ENCODE measurements around the gene RCCD1. TPM values are rescaled to one million over a fixed set of nuclear protein-coding genes. Genes with fewer than 3 reads are reported as not detected.

The RCCD1 gene
- total RNA-seq, 1 donor from 2014 or later: 5.2 TPM

DNA sequence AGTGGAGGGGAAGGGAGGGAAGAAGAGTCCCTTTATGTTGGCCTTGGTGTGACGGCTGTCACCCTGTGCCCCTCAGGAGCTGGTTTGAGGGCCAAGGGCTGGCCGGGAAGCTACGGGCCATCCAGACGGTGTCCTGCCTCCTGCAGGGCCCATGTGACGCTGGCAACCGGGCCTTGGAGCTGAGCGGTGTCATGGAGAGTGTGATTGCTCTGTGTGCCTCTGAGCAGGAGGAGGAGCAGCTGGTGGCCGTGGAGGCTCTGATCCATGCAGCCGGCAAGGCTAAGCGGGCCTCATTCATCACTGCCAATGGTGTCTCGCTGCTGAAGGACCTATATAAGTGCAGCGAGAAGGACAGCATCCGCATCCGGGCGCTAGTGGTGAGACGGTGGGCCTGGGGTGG, 8.1 kb upstream of the RCCD1 start:
- Mint-ChIP-seq H3K4me3 (ENCODE audit: unreplicated experiment) (no peak overlapping the region), H3K4me1 (ENCODE audit: unreplicated experiment) (no peaks in the 10 kb centered on the region), H3K9me3 (ENCODE audit: unreplicated experiment) (no peaks in the 10 kb centered on the region), H3K27me3 (ENCODE audit: unreplicated experiment) (no peaks in the 10 kb centered on the region), H3K27ac (ENCODE audit: unreplicated experiment) (no peak overlapping the region), H3K36me3 (ENCODE audit: low read depth, unreplicated experiment) (peaks cover 28% of the 10 kb centered on the region)
- no peak for DNase-seq (ENCODE audit: low spot score)
- TF ChIP-seq, protein P1, sequence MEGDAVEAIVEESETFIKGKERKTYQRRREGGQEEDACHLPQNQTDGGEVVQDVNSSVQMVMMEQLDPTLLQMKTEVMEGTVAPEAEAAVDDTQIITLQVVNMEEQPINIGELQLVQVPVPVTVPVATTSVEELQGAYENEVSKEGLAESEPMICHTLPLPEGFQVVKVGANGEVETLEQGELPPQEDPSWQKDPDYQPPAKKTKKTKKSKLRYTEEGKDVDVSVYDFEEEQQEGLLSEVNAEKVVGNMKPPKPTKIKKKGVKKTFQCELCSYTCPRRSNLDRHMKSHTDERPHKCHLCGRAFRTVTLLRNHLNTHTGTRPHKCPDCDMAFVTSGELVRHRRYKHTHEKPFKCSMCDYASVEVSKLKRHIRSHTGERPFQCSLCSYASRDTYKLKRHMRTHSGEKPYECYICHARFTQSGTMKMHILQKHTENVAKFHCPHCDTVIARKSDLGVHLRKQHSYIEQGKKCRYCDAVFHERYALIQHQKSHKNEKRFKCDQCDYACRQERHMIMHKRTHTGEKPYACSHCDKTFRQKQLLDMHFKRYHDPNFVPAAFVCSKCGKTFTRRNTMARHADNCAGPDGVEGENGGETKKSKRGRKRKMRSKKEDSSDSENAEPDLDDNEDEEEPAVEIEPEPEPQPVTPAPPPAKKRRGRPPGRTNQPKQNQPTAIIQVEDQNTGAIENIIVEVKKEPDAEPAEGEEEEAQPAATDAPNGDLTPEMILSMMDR (IDR thresholded peaks at IDR 0.05; ENCODE audit: unreplicated experiment): no peak

DNA sequence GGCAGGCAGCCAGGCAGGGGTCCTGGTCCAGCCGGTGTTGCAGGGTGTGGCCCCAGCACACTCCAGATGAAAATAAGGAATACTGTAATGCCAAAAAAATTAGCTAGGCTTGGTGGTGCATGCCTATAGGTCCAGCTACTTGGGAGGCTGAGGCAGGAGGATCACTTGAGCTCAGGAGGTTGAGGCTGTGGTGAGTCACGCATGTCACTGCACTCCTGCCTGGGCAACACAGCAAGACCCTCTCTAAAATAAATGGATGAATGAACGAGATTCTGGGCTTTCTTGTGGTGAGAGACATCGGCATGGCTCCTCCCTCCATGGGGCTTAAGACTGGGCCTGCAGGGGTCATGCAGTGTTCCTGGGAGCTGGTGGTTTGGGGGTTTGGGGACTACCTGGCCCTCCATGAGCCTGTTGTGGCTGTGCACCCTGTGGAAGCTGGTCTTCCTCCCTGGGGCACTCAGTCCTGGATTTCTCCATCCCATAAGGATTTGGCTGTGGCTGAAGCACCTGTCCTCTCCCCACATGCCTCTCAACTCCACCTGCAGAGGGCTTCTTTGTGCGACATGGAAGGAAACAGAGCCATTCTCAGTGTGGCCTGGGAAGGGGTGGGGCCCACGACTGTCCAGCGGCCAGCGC, 7.6 kb upstream of the RCCD1 start:
- H3K9me3 Mint-ChIP-seq (ENCODE audit: unreplicated experiment): no peaks in the 10 kb centered on the region
- TF ChIP-seq, protein P1 (IDR thresholded peaks at IDR 0.05; ENCODE audit: unreplicated experiment): no peak
- H3K4me1 Mint-ChIP-seq (ENCODE audit: unreplicated experiment): no peaks in the 10 kb centered on the region
- H3K4me3 Mint-ChIP-seq (ENCODE audit: unreplicated experiment): no peak overlapping the region
- no peak overlapping the region for H3K27ac Mint-ChIP-seq (ENCODE audit: unreplicated experiment)
- peaks cover 31% of the 10 kb centered on the region for H3K36me3 Mint-ChIP-seq (ENCODE audit: low read depth, unreplicated experiment)
- no peak for DNase-seq (ENCODE audit: low spot score)
- no peaks in the 10 kb centered on the region for H3K27me3 Mint-ChIP-seq (ENCODE audit: unreplicated experiment)

DNA sequence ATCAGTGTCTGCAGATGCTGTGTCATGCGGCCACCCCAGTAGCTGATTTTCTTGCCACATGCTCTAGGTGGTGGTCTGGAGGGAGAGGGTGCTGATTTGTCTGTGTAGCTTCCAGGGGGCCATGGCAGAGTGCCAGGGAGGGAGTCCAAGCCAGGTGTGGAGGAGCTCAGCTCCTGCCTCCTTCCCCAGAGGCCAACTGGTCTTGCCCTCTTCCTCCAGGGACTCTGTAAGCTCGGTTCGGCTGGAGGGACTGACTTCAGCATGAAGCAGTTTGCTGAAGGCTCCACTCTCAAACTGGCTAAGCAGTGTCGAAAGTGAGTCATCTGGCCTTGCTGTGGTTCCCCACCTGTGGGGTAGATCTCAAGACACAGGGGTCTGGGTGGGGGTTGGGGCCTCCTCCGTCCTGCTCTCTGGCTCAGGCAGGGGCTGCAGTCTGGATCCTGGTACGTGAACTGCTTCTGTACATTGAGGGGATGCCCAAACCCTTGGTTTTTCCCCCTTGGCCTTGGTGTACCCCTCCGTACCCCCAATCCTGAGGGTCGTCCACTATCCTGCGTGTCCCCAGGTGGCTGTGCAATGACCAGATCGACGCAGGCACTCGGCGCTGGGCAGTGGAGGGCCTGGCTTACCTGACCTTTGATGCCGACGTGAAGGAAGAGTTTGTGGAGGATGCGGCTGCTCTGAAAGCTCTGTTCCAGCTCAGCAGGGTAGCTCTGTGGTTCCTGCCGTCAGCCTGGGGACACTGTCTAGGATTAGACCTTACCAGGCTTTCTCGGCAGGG, 6.9 kb upstream of the RCCD1 start:
- TF ChIP-seq, protein P1 (IDR thresholded peaks at IDR 0.05; ENCODE audit: unreplicated experiment): no peak
- no peaks in the 10 kb centered on the region for H3K9me3 Mint-ChIP-seq (ENCODE audit: unreplicated experiment)
- no peak overlapping the region for H3K27ac Mint-ChIP-seq (ENCODE audit: unreplicated experiment)
- no peak for DNase-seq (ENCODE audit: low spot score)
- H3K27me3 Mint-ChIP-seq (ENCODE audit: unreplicated experiment): no peaks in the 10 kb centered on the region
- H3K4me1 Mint-ChIP-seq (ENCODE audit: unreplicated experiment): no peaks in the 10 kb centered on the region
- H3K4me3 Mint-ChIP-seq (ENCODE audit: unreplicated experiment): no peak overlapping the region
- peaks cover 37% of the 10 kb centered on the region for H3K36me3 Mint-ChIP-seq (ENCODE audit: low read depth, unreplicated experiment)

DNA sequence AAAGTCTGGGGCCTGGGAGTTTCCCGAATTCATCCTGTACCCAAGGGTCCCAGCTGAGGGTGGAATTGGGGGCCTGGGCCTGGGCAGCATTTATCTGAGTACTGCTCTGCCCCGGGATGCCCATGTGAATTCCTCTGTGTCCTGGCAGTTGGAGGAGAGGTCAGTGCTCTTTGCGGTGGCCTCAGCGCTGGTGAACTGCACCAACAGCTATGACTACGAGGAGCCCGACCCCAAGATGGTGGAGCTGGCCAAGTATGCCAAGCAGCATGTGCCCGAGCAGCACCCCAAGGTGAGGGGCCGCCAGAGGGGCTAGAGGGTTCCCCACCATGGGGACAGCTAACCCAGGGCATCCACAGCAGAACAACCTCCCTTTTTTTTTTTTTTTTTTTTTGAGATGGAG, 6.2 kb upstream of the RCCD1 start:
- H3K4me3 Mint-ChIP-seq (ENCODE audit: unreplicated experiment): no peak overlapping the region
- TF ChIP-seq, protein P1 (IDR thresholded peaks at IDR 0.05; ENCODE audit: unreplicated experiment): no peak
- peaks cover 40% of the 10 kb centered on the region for H3K36me3 Mint-ChIP-seq (ENCODE audit: low read depth, unreplicated experiment)
- no peaks in the 10 kb centered on the region for H3K9me3 Mint-ChIP-seq (ENCODE audit: unreplicated experiment)
- H3K27me3 Mint-ChIP-seq (ENCODE audit: unreplicated experiment): peaks cover under 1% of the 10 kb centered on the region
- no peaks in the 10 kb centered on the region for H3K4me1 Mint-ChIP-seq (ENCODE audit: unreplicated experiment)
- H3K27ac Mint-ChIP-seq (ENCODE audit: unreplicated experiment): no peak overlapping the region
- DNase-seq (ENCODE audit: low spot score): no peak

All from endothelial cell (in vitro differentiated cells).